Measurements from ENCODE around the gene CCNY.
"Not testable (repeated sequence)": the region's sequence is repeated elsewhere in the genome, so short reads cannot be mapped to it uniquely, and the experiment has no call there.

The CCNY gene

DNA sequence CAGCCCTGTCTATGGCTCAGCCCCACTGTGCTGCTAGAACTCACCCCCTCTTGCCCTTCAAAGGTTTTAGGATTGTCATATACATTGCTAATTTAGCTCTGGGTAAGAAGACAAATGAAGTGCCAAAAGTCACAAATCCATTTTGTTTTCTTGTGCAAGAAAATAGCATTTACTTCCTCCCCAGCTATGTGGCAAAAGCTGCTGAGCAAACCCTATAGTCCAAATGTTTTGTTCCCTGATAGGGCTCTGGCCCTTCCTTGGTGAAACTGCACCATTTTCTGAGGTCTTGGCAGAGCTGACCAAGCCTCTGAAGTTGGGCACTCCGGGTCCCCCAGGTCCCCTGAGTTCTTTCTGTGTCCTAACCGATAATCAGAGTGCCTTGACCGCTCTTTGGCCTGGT is 184.7 kb downstream of the CCNY start:
- DNase-seq (ENCODE audit: low spot score), result no peak

DNA sequence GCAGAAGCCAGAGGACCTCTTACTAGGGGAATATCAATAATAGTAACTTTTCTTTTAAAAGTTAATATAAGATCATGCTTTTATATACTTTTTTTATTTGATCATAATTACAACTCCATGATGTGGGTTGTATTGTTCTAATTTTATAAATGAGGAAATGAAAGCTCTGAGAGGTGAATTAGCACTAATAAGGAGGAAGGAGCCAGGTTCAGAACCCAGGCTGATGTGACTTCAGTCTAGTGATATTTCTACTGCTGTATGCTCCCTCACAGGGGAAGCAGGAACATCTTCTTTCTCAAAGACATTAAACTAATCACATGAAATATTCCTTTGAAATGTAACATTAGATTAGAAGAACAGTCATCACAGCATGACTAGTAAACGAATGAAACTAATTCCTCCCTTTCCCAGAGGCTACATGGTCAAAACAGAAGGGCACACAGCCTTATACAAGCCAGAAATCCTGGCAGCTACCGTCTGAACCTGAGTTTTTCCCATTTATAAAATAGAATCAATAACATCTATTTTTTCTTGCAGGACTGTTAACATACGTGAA is 187.4 kb downstream of the CCNY start:
- no peak for DNase-seq (ENCODE audit: low spot score)

DNA sequence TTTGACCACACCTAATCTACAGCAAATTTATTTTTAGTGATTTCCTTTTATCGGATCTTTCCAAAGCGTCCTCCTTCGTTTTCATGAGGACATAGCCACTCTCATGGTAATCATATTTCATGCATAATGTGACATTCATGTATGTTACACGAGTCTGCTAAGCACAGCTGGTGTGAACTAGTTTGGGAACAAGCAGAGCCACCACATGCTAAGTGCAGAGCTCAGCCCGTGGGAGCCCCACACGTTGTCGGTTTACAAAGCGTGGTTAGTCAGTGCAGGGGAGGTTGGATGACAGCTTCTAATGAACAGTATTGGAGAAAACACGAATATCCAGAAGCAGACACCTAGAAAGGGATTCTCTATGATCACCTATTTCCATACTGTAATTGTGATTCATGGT is 190.4 kb downstream of the CCNY start:
- DNase-seq (ENCODE audit: low spot score), result no peak

DNA sequence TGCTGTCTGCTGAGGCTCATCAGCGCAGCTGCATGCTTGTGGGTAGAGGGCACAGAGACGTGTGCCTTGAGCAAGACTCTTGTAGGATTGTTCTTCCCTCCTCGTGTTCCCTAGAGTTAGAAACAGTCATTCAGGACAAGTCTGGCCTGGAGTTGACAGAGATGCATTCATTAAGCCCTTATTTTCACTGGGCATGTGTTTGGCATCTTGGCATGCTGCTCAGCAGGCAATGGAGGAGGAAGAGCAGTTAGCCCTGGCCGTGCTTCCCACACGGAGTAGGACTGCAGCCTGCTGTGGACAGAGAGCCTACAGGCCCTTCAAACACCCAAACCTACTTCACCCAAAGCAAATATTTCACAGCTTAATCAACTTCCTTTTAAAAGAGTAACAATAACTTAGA is 195.8 kb downstream of the CCNY start:
- no peak for DNase-seq (ENCODE audit: low spot score)

DNA sequence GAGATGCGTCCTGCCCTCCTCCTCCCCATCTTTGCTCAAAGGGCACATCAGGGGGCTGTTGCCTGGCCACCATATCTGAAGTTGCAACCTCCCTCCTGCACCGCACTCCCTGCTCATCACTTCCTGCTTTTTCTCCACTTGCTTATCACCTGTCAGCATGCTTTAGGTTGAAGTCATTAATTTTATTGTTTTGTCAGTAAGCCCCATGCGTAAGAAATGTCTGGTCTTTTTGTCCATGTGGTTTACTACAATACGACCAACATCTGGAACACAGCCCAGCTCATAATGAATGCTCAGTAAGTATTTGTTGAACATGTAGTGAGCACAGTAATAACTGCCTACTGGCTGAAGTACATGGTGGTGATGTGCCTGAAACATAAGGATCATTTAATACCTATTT is 197.3 kb downstream of the CCNY start:
- DNase-seq (ENCODE audit: low spot score), result no peak

DNA sequence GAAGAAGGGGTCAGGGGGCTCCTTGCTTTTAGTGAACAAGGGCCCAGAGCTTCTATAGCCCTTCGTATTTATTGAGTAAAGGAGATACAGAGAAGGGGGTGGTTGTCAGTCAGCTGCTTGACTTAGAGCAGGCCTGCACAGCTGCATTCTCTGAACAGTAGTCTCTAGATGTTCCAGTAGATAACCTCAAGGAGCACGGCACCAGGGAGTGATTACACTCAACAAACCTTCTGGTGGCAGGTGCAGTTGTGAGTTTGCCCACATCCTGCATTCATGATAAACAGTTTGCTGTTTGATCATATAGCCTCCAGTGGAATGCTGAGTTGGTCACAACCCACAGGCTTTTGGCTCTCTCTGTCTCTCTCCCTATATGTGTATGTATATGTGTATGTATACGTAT is 198.8 kb downstream of the CCNY start:
- no peak for DNase-seq (ENCODE audit: low spot score)

DNA sequence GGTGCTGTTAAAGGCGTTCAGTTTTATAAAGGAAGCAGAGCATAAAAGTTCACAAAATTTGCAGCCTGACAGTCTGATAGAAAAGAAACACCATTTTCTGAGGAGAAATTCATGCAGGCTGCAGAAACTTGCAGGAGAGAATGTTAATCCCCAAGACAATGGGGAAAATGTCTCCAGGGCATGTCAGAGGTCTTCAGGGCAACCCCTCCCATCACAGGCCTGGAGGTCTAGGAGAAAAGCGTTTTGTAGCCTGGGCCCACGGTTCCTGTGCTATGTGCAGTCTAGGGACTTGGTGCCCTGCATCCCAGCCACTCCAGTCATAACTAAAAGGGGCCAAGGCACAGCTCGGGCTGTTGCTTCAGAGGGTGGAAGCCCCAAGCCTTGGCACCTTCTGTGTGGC is 200.5 kb downstream of the CCNY start:
- DNase-seq (ENCODE audit: low spot score), result no peak

DNA sequence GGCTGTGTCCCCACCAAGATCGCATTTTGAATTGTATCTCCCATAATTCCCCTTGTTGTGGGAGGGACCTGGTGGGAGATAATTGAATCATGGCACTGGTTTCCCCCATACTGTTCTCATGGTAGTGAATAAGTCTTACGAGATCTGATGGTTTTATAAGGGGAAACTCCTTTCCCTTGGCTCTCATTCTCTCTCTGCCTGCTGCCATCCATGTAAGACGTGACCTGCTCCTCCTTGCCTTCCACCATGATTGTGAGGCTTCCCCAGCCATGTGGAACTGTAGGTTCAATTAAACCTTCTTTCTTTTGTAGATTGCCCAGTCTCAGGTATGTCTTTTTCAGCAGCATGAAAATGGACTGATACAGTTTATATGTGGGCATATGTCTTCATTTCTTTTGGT is 201.6 kb downstream of the CCNY start:
- not testable (repeated sequence) for DNase-seq (ENCODE audit: low spot score)

DNA sequence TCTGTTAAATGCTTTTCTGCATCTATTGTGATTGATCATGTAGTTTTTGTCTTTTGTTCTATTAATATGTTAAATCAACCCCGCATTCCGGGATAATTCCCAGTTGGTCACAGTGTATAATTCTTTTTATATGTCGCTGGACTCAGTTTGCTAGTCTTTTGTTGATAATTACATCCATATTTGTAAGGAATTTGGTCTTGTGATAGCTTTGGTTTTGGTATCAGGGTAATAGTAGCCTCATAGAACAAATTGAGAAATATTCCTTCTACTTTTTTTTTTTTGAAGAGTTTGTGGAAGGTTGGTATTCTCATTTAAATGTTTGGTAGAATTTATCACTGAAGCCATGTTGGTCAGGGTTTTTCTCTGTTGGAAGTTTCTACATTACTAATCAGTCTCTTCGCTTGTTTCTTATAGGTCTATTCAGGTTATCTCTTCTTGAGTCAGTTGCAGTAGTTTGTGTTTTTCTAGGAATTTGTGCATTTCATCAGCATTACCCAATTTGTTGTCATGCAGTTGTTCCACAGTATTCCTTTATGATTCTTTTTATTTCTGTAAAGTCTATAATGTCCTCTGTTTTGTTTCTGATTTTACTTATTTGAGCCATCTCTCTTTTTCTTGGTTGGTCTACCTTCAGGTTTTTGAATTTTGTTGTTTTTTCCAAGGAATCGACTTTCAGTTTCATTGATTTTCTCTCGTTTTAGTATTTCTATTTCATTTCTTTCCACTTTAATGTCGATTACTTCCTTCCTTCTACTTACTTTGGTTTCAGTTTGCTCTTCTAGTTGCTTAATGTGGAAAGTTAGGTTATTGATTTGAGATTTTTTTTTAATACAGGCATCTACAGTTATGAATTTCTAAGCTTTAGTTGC is 204.2 kb downstream of the CCNY start:
- no peak for DNase-seq (ENCODE audit: low spot score)

DNA sequence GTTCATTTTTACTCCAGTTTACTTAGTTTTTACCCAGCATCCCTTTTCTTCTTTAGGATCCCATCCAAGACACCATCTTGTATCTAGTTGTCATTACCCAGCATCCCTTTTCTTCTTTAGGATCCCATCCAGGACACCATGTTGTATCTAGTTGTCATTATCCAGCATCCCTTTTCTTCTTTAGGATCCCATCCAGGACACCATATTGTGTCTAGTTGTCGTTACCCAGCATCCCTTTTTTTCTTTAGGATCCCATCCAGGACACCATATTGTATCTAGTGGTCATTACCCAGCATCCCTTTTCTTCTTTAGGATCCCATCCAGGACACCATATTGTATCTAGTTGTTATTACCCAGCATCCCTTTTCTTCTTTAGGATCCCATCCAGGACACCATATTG is 205.4 kb downstream of the CCNY start:
- no peak for DNase-seq (ENCODE audit: low spot score)

DNA sequence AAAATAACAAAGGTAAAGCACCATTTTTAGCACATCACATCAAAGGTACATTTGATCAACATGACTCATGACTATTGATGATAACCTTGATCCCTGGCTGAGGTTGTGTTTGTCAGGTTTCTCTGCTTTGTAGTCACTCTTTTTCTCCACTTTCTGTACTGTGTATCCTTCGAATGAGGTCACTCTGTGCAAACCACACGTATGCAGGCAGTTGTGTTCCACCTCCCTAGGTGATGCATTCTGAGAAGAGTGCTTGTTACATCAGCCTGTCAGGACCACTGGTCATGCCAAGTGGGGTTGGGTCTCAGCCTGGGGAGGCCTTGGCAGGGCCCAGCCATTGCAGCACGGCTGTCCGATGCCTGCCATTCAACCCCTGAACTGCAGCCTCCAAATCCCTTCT is 206.0 kb downstream of the CCNY start:
- DNase-seq (ENCODE audit: low spot score), result no peak

DNA sequence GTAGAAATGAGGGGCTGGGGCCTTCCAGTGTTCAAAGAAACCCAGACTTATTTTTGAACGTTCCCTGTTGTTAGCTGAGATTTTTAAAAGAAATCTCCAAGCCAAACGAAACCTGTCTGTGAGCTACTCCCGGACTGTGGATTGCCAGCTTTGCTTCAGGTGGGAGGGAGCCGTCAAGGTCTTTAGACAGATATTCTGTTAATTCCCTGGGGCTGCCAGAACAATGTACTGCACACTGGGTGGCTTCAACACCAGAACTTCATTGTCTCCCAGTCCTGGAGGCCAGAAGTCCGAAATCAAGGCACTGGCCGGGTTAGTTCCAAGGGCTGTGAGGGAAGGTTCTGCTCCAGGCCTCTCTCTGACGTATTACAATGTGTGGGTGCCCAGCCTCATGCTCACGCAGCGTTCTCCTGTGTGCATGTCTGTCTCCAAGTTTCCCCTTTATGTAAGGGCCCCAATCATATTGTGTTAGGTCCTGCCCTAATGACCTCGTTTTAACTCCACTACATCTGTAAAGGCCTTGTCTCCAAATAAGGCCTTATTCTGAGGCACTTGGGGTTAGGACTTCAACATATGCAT is 208.9 kb downstream of the CCNY start:
- no peak for DNase-seq (ENCODE audit: low spot score)

DNA sequence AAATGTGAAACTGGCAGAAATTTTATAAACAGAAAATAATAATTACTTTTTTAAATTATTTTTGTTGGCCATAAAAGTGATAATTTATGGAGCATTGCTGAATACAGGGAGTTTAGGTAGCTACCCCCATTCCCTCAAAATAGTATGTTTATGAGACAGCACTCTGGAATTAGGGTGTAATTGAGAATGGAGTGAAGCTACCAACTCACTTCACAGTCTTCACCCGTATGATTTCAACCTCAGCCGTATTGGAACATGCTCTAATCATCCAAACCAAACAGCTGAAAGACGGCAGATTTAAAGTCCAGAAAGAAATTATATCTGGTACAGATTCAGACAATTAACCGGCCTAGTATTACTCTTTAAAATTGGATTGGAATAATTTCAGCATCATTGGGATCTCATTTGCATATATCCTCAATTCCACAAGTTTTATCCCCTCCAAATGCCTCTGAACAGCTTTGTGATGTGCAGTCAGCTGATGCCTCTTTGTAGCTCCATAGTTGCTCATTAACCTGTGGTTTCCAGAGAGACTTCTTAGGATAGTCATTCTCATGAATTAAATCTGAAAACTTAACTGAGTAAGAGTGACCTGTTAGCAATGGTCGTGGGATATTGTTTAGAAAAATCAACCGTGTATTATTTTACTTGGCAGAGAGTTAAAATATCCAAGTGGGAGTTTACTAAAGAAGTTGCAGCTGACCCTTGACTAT is 209.7 kb downstream of the CCNY start:
- no peak for DNase-seq (ENCODE audit: low spot score)

DNA sequence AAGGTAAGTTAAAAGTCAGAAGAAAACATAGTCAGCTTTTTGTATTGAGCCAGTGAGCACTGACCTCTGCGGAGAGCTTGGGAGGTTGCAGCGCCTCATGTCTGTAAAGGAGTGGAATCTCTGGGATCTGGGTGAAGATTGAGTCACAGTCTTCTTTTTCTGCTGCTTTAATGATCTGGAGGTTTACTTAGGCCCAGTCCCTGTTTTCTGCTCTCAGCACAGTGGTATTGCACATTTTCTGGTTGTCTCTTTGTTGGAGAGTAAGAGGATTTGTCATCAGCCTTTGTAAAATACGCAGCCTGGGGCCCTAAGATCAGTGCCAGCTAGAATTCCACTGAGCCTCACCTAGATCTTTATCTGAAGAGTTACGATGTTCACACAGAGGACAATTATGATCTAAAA is 210.5 kb downstream of the CCNY start:
- peak; percentile 41 for DNase-seq (ENCODE audit: low spot score)

DNA sequence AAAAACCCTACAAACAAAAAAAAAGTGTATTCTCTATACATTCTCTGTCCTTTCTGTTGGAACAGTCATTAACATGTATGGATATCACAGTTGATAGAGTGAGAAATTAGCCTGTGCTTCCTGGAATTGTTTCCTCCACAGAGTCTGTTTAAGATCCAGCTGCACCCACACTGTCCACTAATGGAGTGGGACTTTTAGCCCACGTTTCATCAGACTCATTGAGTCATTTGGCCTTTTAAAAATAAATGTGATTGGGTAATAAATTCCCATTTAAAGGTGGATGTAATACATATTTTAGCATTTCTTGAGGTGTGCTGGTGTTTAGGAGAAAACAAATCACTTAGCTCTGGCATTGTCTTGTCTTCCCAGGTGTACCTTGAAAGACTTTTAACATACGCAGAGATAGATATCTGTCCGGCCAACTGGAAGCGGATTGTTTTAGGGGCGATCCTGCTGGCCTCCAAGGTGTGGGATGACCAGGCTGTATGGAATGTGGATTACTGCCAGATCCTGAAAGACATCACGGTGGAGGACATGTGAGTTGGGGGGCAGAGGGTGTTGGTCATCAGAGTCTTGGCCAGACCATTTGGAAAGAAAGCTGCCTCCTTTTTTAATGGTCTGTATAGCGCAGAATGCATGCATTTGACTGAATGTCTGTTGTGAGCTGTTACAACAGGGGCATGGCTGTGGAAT is 216.5 kb downstream of the CCNY start:
- DNase-seq (ENCODE audit: low spot score), result no peak

DNA sequence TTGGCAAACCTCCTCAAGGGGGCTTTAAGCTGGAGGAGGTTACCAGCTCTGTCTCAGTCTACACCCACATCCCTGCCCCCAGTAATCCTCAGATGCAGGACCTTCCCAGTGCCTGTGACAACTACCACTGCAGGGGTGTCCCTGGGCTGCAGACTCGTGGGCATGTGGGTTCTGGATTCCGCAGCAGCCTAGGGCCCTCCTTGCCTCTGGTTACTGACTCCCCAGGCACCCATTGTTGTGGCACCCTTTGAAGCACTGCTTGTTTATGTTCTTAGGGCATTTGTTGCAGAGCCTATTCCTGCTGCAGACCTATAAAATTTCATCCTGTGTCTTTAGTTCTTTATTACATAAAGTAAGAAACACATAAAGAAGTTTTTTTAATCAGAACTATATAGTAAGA is 217.7 kb downstream of the CCNY start:
- DNase-seq (ENCODE audit: low spot score), result no peak

DNA sequence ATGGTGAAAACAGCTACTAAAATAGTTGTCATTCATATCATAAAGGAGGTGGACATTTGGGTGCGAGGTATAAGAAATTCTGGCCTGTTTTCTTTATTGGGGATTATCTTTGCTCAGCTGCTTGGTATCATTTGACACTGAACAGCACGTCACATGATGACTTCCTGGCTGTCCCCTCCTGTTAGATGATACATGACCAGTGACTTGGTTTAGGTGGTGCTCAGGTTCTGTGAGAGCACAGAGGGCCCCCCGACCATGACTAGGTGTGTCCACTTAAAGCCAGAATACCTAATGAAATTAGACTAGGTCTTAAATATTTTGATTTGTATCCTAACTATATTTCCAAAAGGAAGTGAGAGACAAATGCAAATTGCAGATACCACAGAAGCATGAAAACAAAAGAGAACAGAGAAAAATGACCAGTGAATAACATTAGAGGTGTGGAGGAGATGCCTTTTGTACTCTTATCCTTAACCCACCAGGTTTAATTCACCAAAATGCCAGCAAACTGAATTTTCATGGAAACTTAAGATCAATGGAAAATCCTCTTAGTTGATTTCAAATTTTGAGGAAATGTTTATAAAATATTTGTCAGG is 218.2 kb downstream of the CCNY start:
- no peak for DNase-seq (ENCODE audit: low spot score)

DNA sequence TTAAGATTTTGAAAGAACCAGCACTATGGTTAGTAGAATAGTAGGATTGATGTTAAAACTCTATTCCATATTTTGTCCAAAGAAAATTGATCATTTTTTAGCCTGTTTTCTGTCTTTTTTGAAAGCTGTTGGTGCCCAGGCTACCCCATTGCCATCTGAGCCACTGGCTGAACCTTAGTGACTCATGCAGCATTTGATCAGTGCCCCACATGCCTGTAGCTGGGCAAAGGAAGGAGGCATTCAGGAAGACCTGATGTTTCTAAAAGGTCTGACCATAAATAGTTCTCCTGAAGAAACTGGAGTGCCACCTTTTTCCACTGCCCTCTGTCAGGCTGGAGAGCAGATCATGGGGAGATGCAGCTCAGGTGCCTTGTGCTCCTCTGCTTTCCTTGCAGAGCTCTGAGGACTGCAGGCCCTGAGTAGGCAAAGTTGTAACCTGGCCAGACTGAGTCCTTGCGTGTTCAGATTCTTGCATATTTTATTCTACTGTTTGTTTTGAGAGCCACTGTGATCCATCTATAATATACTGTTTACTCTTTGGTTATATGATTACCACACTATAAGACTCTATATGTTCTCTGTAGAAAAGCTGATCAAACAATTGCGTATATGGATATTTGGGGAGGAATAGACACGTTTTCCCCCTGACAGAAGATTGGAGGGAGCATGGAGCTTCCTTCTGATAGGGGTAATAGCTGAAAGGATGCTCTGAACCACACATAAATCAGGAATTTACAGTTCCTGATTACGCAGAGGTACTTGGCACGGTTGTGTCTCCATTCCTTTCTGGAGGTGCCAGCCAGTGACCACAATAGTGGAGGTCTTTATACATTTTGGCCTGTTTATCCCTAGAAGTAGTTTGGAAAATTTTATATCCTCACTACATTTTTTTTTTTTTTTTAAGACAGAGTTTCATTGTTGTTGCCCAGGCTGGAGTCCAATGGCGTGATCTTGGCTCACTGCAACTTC is 219.9 kb downstream of the CCNY start:
- no peak for DNase-seq (ENCODE audit: low spot score)

DNA sequence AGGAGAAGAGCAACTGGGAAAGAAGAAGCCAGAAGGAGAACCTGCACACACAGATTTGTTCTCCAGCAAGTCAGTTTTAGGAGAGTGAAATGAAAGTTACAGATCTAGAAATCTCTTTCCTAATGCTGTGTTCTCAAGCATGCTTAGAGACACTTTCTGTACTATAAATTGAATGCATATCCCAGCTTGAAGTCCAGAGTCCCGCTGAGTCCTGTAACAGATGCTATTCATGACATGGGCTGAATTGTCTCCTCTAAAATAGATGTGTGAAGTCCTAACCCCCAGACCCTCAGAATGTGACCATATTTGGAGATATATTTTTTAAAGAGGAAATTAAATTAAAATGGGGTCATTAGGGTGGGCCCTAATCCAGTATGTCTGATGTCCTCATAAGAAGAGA is 222.0 kb downstream of the CCNY start:
- DNase-seq (ENCODE audit: low spot score), result no peak

DNA sequence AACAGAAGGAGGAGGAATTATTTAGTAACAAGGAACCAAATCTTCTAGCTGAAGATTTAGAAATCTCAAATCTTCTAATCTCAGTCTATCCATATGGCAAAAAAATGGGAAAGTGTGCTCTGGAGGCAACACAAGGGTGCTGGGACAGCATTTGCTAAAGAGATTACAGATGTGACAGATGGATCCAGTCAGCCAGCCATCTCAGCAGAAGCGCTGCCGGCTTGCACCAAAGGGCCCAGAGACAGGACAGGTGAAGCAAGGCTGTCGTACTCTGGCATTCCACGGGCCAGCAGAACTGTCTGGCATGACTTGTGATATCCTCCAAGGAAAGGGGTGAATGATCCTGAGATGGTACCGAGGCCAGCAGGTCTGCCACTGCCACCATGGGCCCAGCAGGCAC is 223.1 kb downstream of the CCNY start:
- no peak for DNase-seq (ENCODE audit: low spot score)

DNA sequence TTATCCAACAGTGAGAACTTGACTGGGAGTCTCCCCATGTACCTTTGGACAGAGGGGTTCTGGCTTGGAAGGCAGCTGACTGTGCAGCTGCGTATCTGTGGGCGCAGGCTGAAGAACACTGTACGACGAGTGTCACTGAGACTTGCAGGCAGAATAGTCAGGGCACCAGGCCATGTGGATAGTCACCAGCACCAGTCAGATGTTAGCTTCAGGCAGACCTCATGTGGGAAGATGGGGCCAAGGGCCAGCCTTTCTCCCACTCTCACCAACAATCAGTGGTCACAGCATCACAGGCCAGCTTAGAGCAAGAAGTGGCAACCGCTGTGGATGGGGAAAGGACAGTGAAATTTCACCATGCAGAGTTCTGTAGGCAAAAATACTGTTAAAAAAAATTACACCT is 225.4 kb downstream of the CCNY start:
- DNase-seq (ENCODE audit: low spot score), result no peak
